GM12878 (cell line): Measurements from ENCODE around the gene HSPB7. TPM values are rescaled to one million over a fixed set of nuclear protein-coding genes. Genes with fewer than 3 reads are reported as not detected.

Experiments
- ATAC-seq: fragments of 200-7000 bp; cut with Tn5 transposase; 3 replicates; pipeline ENCODE4 v1.9.1; 2020; ENCODE audit warnings: mild to moderate bottlenecking, moderate library complexity
- BruUV-seq: library from RNA; stranded (reverse); fragments of 400-500 nt; replicated peaks from 2 replicates; lab custom pipeline; 2021; lab: Mats Ljungman, UMichigan
- CTCF ChIA-PET: fragments of 300-600 bp; sonication (Branson Sonifier 250); formaldehyde crosslinking; extraction: SDS; loops from one replicate; lab custom pipeline; 2021; ENCODE audit warnings: inconsistent platforms; lab: Yijun Ruan, JAX
- POLR2A ChIA-PET: fragments of 350-600 bp; formaldehyde crosslinking; extraction: SDS; loops from one replicate; lab custom pipeline; 2021; ENCODE audit warnings: inconsistent platforms; lab: Charles Lee
- RAD21 ChIA-PET: fragments of 300-600 bp; sonication (Branson Sonifier 250); formaldehyde crosslinking; loops from one replicate; lab custom pipeline; 2023; ENCODE audit warnings: antibody characterized with exemption; ENCODE audit not compliant: unreplicated experiment; lab: Charles Lee
- SMC1A ChIA-PET: fragments of 300-600 bp; sonication (Branson Sonifier 250); formaldehyde crosslinking; loops from one replicate; lab custom pipeline; 2023; ENCODE audit not compliant: unreplicated experiment, uncharacterized antibody; lab: Charles Lee
- DNase-seq: peaks from one replicate; pipeline ENCODE4 v3.0.0-alpha.2; 2011; ENCODE audit warnings: low read depth, low spot score
- FAIRE-seq: peaks from 3 replicates; lab custom pipeline; 2011; peaks lifted over from hg19 to GRCh38; lab: Jason Lieb, UNC
- H2AFZ ChIP-seq: 2 replicates; pipeline ENCODE4 v1.6.0; 2011; ENCODE audit warnings: low read depth, low read length, control low read depth; ENCODE audit not compliant: control insufficient read depth
- H3K27ac ChIP-seq: 2 replicates; pipeline ENCODE4 v1.5.1; 2011; ENCODE audit warnings: control low read depth; ENCODE audit not compliant: control insufficient read depth, insufficient read depth
- H3K27me3 ChIP-seq, 2 experiments: replicated peaks in 1 of 2; 2 replicates each; pipeline versions ENCODE4 v1.6.0 to v1.6.1; 2011; ENCODE audit warnings: low read length in 1 of 2; ENCODE audit not compliant: control insufficient read depth in 2 of 2, insufficient read depth in 2 of 2
- H3K36me3 ChIP-seq, 2 experiments: 2 replicates each; pipeline ENCODE4 v1.5.1; 2011; ENCODE audit warnings: low read length in 1 of 2; ENCODE audit not compliant: control insufficient read depth in 2 of 2, insufficient read depth in 2 of 2
- H3K4me1 ChIP-seq: 2 replicates; pipeline ENCODE4 v1.6.1; 2011; ENCODE audit warnings: mild to moderate bottlenecking, low read length, moderate library complexity, mixed read lengths; ENCODE audit not compliant: control insufficient read depth, insufficient read depth
- H3K4me2 ChIP-seq: 2 replicates; pipeline ENCODE4 v1.6.0; 2011; ENCODE audit warnings: control low read depth; ENCODE audit not compliant: control insufficient read depth, insufficient read depth
- H3K4me3 ChIP-seq: fragments of 200-600 bp; sonication (generic); 2 replicates; pipeline ENCODE4 v1.5.1; 2016
- H3K79me2 ChIP-seq: 2 replicates; pipeline ENCODE4 v1.6.0; 2011; ENCODE audit warnings: low read length; ENCODE audit not compliant: control insufficient read depth, insufficient read depth
- H3K9ac ChIP-seq: 2 replicates; pipeline ENCODE4 v1.8.0; 2011; ENCODE audit warnings: low read length, control low read depth, mixed read lengths; ENCODE audit not compliant: control insufficient read depth, insufficient read depth
- H3K9me3 ChIP-seq: replicated peaks from 3 replicates; pipeline ENCODE4 v1.5.1; 2011; ENCODE audit warnings: mild to moderate bottlenecking, low read length; ENCODE audit not compliant: control insufficient read depth, insufficient read depth
- H4K20me1 ChIP-seq: 2 replicates; pipeline ENCODE4 v1.6.0; 2011; ENCODE audit not compliant: control insufficient read depth, insufficient read depth
- JUND ChIP-seq: IDR thresholded peaks from 2 replicates; pipeline ENCODE4 v1.6.1; 2012; ENCODE audit warnings: low read depth, mild to moderate bottlenecking, low read length, improper control_type of control experiment, moderate library complexity
- NFXL1 ChIP-seq: fragments of 450-650 bp; IDR thresholded peaks from 2 replicates; pipeline ENCODE4 v1.6.1; 2017; ENCODE audit warnings: antibody characterized with exemption, mild to moderate bottlenecking, borderline replicate concordance
- NR2F1 ChIP-seq: fragments of 450-650 bp; conservative IDR thresholded peaks from 2 replicates; pipeline ENCODE4 v1.6.1; 2017; ENCODE audit warnings: mild to moderate bottlenecking
- SRF ChIP-seq, 2 experiments: IDR thresholded peaks; 2 replicates each; pipeline ENCODE4 v1.6.1; 2011; ENCODE audit warnings: low read depth in 2 of 2, low read length in 2 of 2, mild to moderate bottlenecking in 1 of 2, moderate library complexity in 1 of 2
- TARDBP ChIP-seq: IDR thresholded peaks from 2 replicates; pipeline ENCODE4 v1.6.1; 2016; ENCODE audit warnings: borderline replicate concordance
- ZBTB33 ChIP-seq: fragments of 450-650 bp; IDR thresholded peaks from 2 replicates; pipeline ENCODE4 v1.6.1; 2017; ENCODE audit warnings: mild to moderate bottlenecking
- ZNF274 ChIP-seq: IDR thresholded peaks from one replicate; pipeline ENCODE4 v1.8.0; 2011; ENCODE audit not compliant: insufficient read length, insufficient read depth
- WGBS: methylation state at CpG from one replicate; pipeline ENCODE4 v1.1.6; 2016; ENCODE audit warnings: low lambda C conversion rate; ENCODE audit not compliant: insufficient replicate concordance, insufficient coverage; ENCODE audit errors: missing lambda C conversion rate; 5-methylcytosine and 5-hydroxymethylcytosine counted together
- in situ Hi-C: fragments of 300-500 bp; cut with MboI; formaldehyde crosslinking; loops from 9 replicates; pipeline ENCODE4 v1.14.3; 2018; ENCODE audit warnings: mixed read lengths
- intact Hi-C: fragments of 100-400 bp; cut with micrococcal nuclease; formaldehyde crosslinking; loops from one replicate; pipeline ENCODE4 v1.14.2; 2022; ENCODE audit not compliant: unreplicated experiment
- polyA plus RNA-seq, 11 experiments: library from polyadenylated mRNA; depleted of rRNA in 4 of 11; unstranded in 6 of 11; stranded (reverse) in 5 of 11; fragments of >200 nt; fragmentation: Nextera tagmentation in 4 of 11; fragmentation: Illumina TruSeq in 1 of 11; extraction: Ambion mirVana in 4 of 11; extraction: Trizol in 1 of 11; gene quantifications; 1 replicate in 1 of 11; 2 replicates in 10 of 11; pipeline versions ENCODE4 v1.2.1 to v1.2.3, GENCODE V29; 2011 to 2016; ENCODE audit warnings: inconsistent platforms in 2 of 11, missing spikeins in 2 of 11, low read depth in 1 of 11
- total RNA-seq, 4 experiments: library from RNA; depleted of rRNA in 3 of 4; stranded (reverse); fragments of >200 nt in 3 of 4; fragmentation: Illumina TruSeq in 1 of 4; extraction: Trizol in 1 of 4; gene quantifications; 2 replicates each; pipeline versions ENCODE4 v1.2.1 to v1.2.3, GENCODE V29; 2013 to 2021

The HSPB7 gene
- total and polyA plus RNA-seq, 10 of the 15 experiments (the other 5 are each of a cell fraction or from before 2014, with no cell fraction given): 0.34 TPM; not detected in 9

GRCh38 chr1:15994081-15994480 is 23.8 kb downstream of the HSPB7 start:
- in situ Hi-C loops: no loop called here
- Histone ChIP-seq H3K4me1 (no peaks in the 10 kb centered on the region), H3K27ac (no peak overlapping the region), H4K20me1 (no peaks in the 10 kb centered on the region; the same call in 1 of the 2 replicates), H3K36me3 (no peaks in the 10 kb centered on the region), H3K4me3 (no peak overlapping the region), H3K9me3 (no peaks in the 10 kb centered on the region), H3K9ac (no peak overlapping the region), H3K79me2 (no peaks in the 10 kb centered on the region), H2AFZ (no peak overlapping the region), H3K4me2 (no peak overlapping the region), H3K27me3 (no peaks in the 10 kb centered on the region)
- intact Hi-C loops: loop anchor here (1.0 to 5.0 kb wide), 2 partner anchors 37 to 202 kb away; no protein-coding TSS in a partner anchor
- ATAC-seq: no peak
- ChIA-PET CTCF (interaction anchor here (0.6 to 2.6 kb wide), 9 partner anchors 38 to 202 kb away, joined by 3 to 14 read pairs (median 4); no protein-coding TSS in a partner anchor), SMC1A (interaction anchor here (1.6 to 2.2 kb wide), 4 partner anchors 14 to 203 kb away, joined by 6 to 10 read pairs (median 8); partner anchors contain the start of gene ZBTB17), RAD21 (interaction anchor here (1.0 to 2.4 kb wide), 2 partner anchors 178 to 202 kb away, joined by 5 to 11 read pairs; no protein-coding TSS in a partner anchor), POLR2A (no interaction called here)
- no TSS peak for BruUV-seq
- DNase-seq: no peak
- FAIRE-seq: no peak
- WGBS: 64% methylated on average over 10 of the region's 10 CpGs
- TF ChIP-seq SRF (IDR thresholded peaks at IDR 0.05; ENCODE audit: low read depth in 2 of 2, low read length in 2 of 2): no peak
- TF ChIP-seq NR2F1: no peak
- no peak for TF ChIP-seq ZNF274
- no peak for TF ChIP-seq JUND
- TF ChIP-seq NFXL1: no peak
- no peak for TF ChIP-seq ZBTB33
- no peak for TF ChIP-seq TARDBP
